Activated T-cell treated with anti-CD3 and anti-CD28 coated beads, Interleukin-2, amount 50 U/mL, for 72 hours (primary cell): ENCODE results near the gene SPINK8. TPM values are rescaled to one million over a fixed set of nuclear protein-coding genes. Genes with fewer than 3 reads are reported as not detected.
A peak's percentile ranks its signal among the peaks of the same experiment; 100 is the strongest.

Source experiments
- ATAC-seq, 2 donors: fragments of 150-1000 bp; cut with Tn5 transposase; replicated peaks in 1 of 2; 2 replicates each; pipeline ENCODE4 v1.10.0; 2021; ENCODE audit warnings: moderate library complexity in 2 of 2, mild to moderate bottlenecking in 1 of 2
- DNase-seq, 2 donors: peaks; one replicate each; pipeline ENCODE4 v3.0.0; 2021 to 2022; ENCODE audit warnings: mixed read lengths in 1 of 2
- H3K27ac Mint-ChIP-seq: one replicate; pipeline ENCODE4 v1.8.0; 2022; ENCODE audit warnings: mild to moderate bottlenecking, moderate library complexity, mixed read lengths
- H3K27me3 Mint-ChIP-seq: one replicate; pipeline ENCODE4 v1.8.0; 2022; ENCODE audit warnings: low read depth, mixed read lengths
- H3K36me3 Mint-ChIP-seq, 2 donors: one replicate each; pipeline ENCODE4 v1.8.0; 2022; ENCODE audit warnings: mixed read lengths in 2 of 2, mild to moderate bottlenecking in 1 of 2; ENCODE audit not compliant: insufficient read depth in 2 of 2
- H3K4me1 Mint-ChIP-seq: one replicate; pipeline ENCODE4 v1.8.0; 2022; ENCODE audit warnings: low read depth, mixed read lengths
- H3K4me3 Mint-ChIP-seq, 2 donors: one replicate each; pipeline ENCODE4 v1.8.0; 2022; ENCODE audit warnings: mild to moderate bottlenecking in 2 of 2, mixed read lengths in 2 of 2, moderate library complexity in 2 of 2
- H3K9me3 Mint-ChIP-seq, 2 donors: one replicate each; pipeline ENCODE4 v1.8.0; 2022; ENCODE audit warnings: mixed read lengths in 2 of 2
- total RNA-seq, 2 donors: library from RNA; stranded (reverse); gene quantifications; one replicate each; pipeline ENCODE4 v1.2.3, GENCODE V29; 2022

SPINK8 gene
- total RNA-seq, 2 donors from 2014 or later = not detected

DNA sequence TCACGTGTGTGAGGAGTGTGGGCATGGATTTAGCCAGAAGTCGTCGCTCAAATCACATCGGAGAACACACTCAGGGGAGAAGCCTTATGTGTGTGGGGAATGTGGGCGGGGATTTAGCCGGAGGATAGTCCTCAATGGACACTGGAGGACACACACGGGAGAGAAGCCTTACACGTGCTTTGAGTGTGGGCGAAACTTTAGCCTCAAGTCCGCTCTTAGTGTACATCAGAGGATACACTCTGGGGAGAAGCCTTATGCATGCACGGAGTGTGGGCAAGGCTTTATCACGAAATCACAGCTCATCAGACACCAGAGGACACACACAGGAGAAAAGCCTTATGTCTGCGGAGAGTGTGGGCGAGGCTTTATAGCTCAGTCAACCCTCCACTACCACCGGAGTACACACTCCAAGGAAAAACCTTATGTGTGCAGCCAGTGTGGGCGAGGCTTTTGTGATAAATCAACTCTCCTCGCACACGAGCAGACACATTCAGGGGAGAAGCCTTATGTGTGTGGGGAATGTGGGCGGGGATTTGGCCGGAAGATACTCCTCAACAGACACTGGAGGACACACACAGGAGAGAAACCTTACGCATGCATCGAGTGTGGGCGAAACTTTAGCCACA is 64.4 kb downstream of the SPINK8 start:
- Mint-ChIP-seq H3K27ac (peak overlapping the region; percentile 38), H3K27me3 (no peaks in the 10 kb centered on the region), H3K4me3 (peak overlapping the region; percentile 73 to 78), H3K9me3 (no peaks in the 10 kb centered on the region), H3K4me1 (peaks cover 51% of the 10 kb centered on the region), H3K36me3 (peaks cover 2 to 12% of the 10 kb centered on the region in 2 donors)
- peak; percentile 56 to 62 for ATAC-seq
- peak; percentile 59 to 75 for DNase-seq

DNA sequence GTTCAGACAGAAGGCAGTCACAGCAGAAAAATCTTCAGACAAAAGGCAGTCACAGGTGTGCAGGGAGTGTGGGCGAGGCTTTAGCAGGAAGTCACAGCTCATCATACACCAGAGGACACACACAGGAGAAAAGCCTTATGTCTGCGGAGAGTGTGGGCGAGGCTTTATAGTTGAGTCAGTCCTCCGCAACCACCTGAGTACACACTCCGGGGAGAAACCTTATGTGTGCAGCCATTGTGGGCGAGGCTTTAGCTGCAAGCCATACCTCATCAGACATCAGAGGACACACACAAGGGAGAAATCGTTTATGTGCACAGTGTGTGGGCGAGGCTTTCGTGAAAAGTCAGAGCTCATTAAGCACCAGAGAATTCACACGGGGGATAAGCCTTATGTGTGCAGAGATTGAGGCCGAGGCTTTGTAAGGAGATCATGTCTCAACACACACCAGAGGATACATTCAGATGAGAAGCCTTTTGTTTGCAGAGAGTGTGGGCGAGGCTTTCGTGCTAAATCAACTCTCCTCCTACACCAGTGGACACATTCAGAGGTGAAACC is 65.0 kb downstream of the SPINK8 start:
- ATAC-seq (peak; percentile 90 to 93), DNase-seq (peak; percentile 85 to 93)
- Mint-ChIP-seq H3K27ac (peak overlapping the region; percentile 38), H3K27me3 (no peaks in the 10 kb centered on the region), H3K4me3 (peak overlapping the region; percentile 73 to 78), H3K36me3 (peaks cover 2 to 16% of the 10 kb centered on the region in 2 donors), H3K9me3 (no peaks in the 10 kb centered on the region), H3K4me1 (peaks cover 48% of the 10 kb centered on the region)

DNA sequence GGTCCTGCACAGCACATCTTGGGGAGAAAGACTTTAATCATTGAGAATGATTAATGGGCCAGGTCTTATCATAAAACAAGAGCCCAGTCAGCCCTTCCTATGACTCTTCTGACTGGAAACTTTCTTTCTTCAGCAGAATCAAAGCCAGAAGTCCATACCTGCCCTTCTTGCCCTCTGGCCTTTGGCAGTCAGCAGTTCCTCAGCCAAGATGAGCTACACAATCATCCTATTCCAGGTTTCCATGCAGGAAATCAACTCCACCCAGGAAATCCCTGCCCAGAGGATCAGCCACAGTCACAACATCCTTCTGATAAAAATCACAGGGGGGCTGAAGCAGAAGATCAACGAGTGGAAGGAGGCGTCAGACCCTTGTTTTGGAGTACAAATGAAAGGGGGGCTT is 65.7 kb downstream of the SPINK8 start:
- H3K4me1 Mint-ChIP-seq = peaks cover 42% of the 10 kb centered on the region
- DNase-seq (no peak), ATAC-seq (no peak)
- no peaks in the 10 kb centered on the region for H3K9me3 Mint-ChIP-seq
- H3K4me3 Mint-ChIP-seq = peak overlapping the region; percentile 73 to 78
- no peaks in the 10 kb centered on the region for H3K27me3 Mint-ChIP-seq
- H3K36me3 Mint-ChIP-seq = peaks cover 2 to 16% of the 10 kb centered on the region in 2 donors
- H3K27ac Mint-ChIP-seq = peak overlapping the region; percentile 67

DNA sequence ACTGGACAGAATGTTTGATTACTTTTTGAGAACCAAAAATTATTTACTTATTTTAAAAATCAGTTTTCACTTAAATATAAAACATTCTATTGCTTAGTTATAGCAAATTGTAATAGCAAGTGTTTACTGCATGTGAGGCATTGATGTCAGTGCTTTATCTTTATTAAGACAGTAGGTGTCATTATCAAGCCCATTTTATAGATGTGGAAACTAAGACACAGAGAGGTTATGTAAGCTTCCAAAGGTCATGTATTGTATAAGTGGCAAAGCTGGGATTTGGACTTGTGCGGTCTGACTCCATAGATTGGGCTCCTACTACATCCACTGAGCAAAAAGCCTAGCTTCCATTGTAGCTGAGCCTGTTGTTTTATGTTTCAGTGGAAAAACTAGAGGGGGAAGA is 74.9 kb downstream of the SPINK8 start:
- no peak for DNase-seq
- Mint-ChIP-seq H3K9me3 (no peaks in the 10 kb centered on the region), H3K27me3 (no peaks in the 10 kb centered on the region), H3K27ac (peak overlapping the region; percentile 43), H3K4me1 (no peaks in the 10 kb centered on the region), H3K4me3 (no peak overlapping the region), H3K36me3 (peaks cover 10 to 36% of the 10 kb centered on the region in 2 donors)
- no peak for ATAC-seq

Other genes with a start within 250 kb of the SPINK8 start
- 10 to 100 TPM; 27.8 to 31.6 TPM for gene CDC25A, start 145.2 kb downstream of the SPINK8 start, total RNA-seq
- gene CAMP, start 110.2 kb downstream of the SPINK8 start, total RNA-seq = not detected
- 10 to 100 TPM; 26.0 to 39.7 TPM for gene ZNF589, start 92.6 kb downstream of the SPINK8 start, total RNA-seq
- gene NME6, start 32.3 kb downstream of the SPINK8 start, total RNA-seq = 10 to 100 TPM; 38.3 to 41.9 TPM
- not detected for gene FBXW12, start 38.6 kb upstream of the SPINK8 start, total RNA-seq
- 1 to 10 TPM; 3.2 to 6.1 TPM for gene PLXNB1, start 96.4 kb upstream of the SPINK8 start, total RNA-seq
- 10 to 100 TPM; 13.5 to 16.7 TPM for gene CCDC51, start 106.5 kb upstream of the SPINK8 start, total RNA-seq
- 100 to 1,000 TPM; 263 to 285 TPM for gene TMA7, start 106.6 kb upstream of the SPINK8 start, total RNA-seq
- gene ATRIP, start 113.1 kb upstream of the SPINK8 start, total RNA-seq = 10 to 100 TPM; 15.6 to 19.9 TPM
- gene SHISA5, start 170.5 kb upstream of the SPINK8 start, total RNA-seq = 100 to 1,000 TPM in 1 of 2 donors, 10 to 100 TPM in 1; 69.3 to 101 TPM
- 10 to 100 TPM in 1 of 2 donors, 1 to 10 TPM in 1; 8.5 to 18.0 TPM for gene PFKFB4, start 223.1 kb upstream of the SPINK8 start, total RNA-seq
- not detected for gene UCN2, start 230.1 kb upstream of the SPINK8 start, total RNA-seq